WERI-Rb-1 (cell line): ENCODE results near the gene SWT1.

Experiments
- DNase-seq: peaks from one replicate; pipeline ENCODE4 v3.0.0-alpha.2; 2020
- H3K27ac ChIP-seq: fragments of 250-450 bp; sonication (Bioruptor Pico); 2 replicates; pipeline ENCODE4 v1.5.1; 2020; ENCODE audit warnings: mild to moderate bottlenecking, moderate library complexity
- H3K27me3 ChIP-seq: fragments of 250-450 bp; sonication (Bioruptor Pico); 2 replicates; pipeline ENCODE4 v1.5.1; 2021; ENCODE audit warnings: mild to moderate bottlenecking, low read depth, moderate library complexity; ENCODE audit not compliant: insufficient read depth, severe bottlenecking
- H3K36me3 ChIP-seq: fragments of 250-450 bp; sonication (Bioruptor Pico); 2 replicates; pipeline ENCODE4 v1.5.1; 2020; ENCODE audit warnings: mild to moderate bottlenecking, moderate library complexity
- H3K4me3 ChIP-seq: 2 replicates; pipeline ENCODE4 v1.5.1; 2011; ENCODE audit warnings: low read depth, mild to moderate bottlenecking, control low read depth, low read length
- H3K9me3 ChIP-seq: fragments of 250-450 bp; sonication (Bioruptor Pico); 2 replicates; pipeline ENCODE4 v1.5.1; 2021; ENCODE audit warnings: mild to moderate bottlenecking, moderate library complexity; ENCODE audit not compliant: severe bottlenecking
- CTCF ChIP-seq: IDR thresholded peaks from 2 replicates; pipeline ENCODE4 v1.5.1; 2011; ENCODE audit warnings: low read depth, mild to moderate bottlenecking, control low read depth, inconsistent platforms, low read length

Gene SWT1

GRCh38 chr1:185260611-185261010 is 103.6 kb downstream of the SWT1 start:
- H3K4me3 ChIP-seq, result no peak overlapping the region
- no peaks in the 10 kb centered on the region for H3K27me3 ChIP-seq
- H3K27ac ChIP-seq, result no peak overlapping the region
- no peak for DNase-seq
- no peaks in the 10 kb centered on the region for H3K9me3 ChIP-seq
- H3K36me3 ChIP-seq, result no peaks in the 10 kb centered on the region
- no peak for TF ChIP-seq CTCF

GRCh38 chr1:185262151-185262550 is 105.2 kb downstream of the SWT1 start:
- Histone ChIP-seq H3K27me3 (no peaks in the 10 kb centered on the region), H3K4me3 (no peak overlapping the region), H3K9me3 (no peaks in the 10 kb centered on the region), H3K27ac (no peak overlapping the region), H3K36me3 (no peaks in the 10 kb centered on the region)
- no peak for DNase-seq
- TF ChIP-seq CTCF, result no peak

GRCh38 chr1:185263292-185263691 is 106.3 kb downstream of the SWT1 start:
- Histone ChIP-seq H3K4me3 (no peak overlapping the region), H3K36me3 (no peaks in the 10 kb centered on the region), H3K27me3 (no peaks in the 10 kb centered on the region), H3K9me3 (no peaks in the 10 kb centered on the region), H3K27ac (no peak overlapping the region)
- no peak for DNase-seq
- TF ChIP-seq CTCF, result no peak

GRCh38 chr1:185263780-185264179 is 106.8 kb downstream of the SWT1 start:
- no peak for DNase-seq
- TF ChIP-seq CTCF, result no peak
- Histone ChIP-seq H3K4me3 (no peak overlapping the region), H3K36me3 (no peaks in the 10 kb centered on the region), H3K27ac (no peak overlapping the region), H3K9me3 (no peaks in the 10 kb centered on the region), H3K27me3 (no peaks in the 10 kb centered on the region)

GRCh38 chr1:185265314-185265713 is 108.3 kb downstream of the SWT1 start:
- Histone ChIP-seq H3K27ac (no peak overlapping the region), H3K36me3 (no peaks in the 10 kb centered on the region), H3K27me3 (no peaks in the 10 kb centered on the region), H3K4me3 (no peak overlapping the region), H3K9me3 (no peaks in the 10 kb centered on the region)
- no peak for TF ChIP-seq CTCF
- DNase-seq, result no peak

GRCh38 chr1:185267301-185267700 is 110.3 kb downstream of the SWT1 start:
- Histone ChIP-seq H3K36me3 (no peaks in the 10 kb centered on the region), H3K4me3 (no peak overlapping the region), H3K27me3 (no peaks in the 10 kb centered on the region), H3K27ac (no peak overlapping the region), H3K9me3 (no peaks in the 10 kb centered on the region)
- no peak for TF ChIP-seq CTCF
- DNase-seq, result no peak
